PC-3 (cell line): Measurements from ENCODE around the gene IL10RB. TPM values are rescaled to one million over a fixed set of nuclear protein-coding genes. Genes with fewer than 3 reads are reported as not detected.

Source experiments
- ATAC-seq: fragments of 200-7000 bp; cut with Tn5 transposase; 2 replicates; pipeline ENCODE4 v1.9.1; 2020; ENCODE audit warnings: mild to moderate bottlenecking, moderate library complexity
- BruUV-seq: library from RNA; stranded (reverse); fragments of 400-500 nt; replicated peaks from 2 replicates; lab custom pipeline; 2021; lab: Mats Ljungman, UMichigan
- CTCF ChIA-PET: fragments of 300-600 bp; sonication (Branson Sonifier 250); formaldehyde crosslinking; loops from one replicate; lab custom pipeline; 2022; ENCODE audit warnings: antibody characterized with exemption; lab: Charles Lee
- POLR2A ChIA-PET: fragments of 300-600 bp; sonication (Branson Sonifier 250); formaldehyde crosslinking; loops from one replicate; lab custom pipeline; 2022; ENCODE audit warnings: antibody characterized with exemption; ENCODE audit not compliant: unreplicated experiment; lab: Charles Lee
- DNase-seq: peaks from one replicate; pipeline ENCODE4 v3.0.0-alpha.2; 2015
- H2AFZ ChIP-seq: fragments of 300-600 bp; sonication (generic); 2 replicates; pipeline ENCODE4 v1.6.0; 2016; ENCODE audit warnings: antibody characterized with exemption, low read length
- H3F3A ChIP-seq: fragments of 300-600 bp; sonication (generic); one replicate; pipeline ENCODE4 v1.6.0; 2017; ENCODE audit warnings: antibody characterized with exemption, low read length, control low read depth, mild to moderate bottlenecking; ENCODE audit not compliant: unreplicated experiment
- H3K27ac ChIP-seq: fragments of 300-600 bp; sonication (generic); 2 replicates; pipeline ENCODE4 v1.5.1; 2016; ENCODE audit warnings: mild to moderate bottlenecking, low read length
- H3K27me3 ChIP-seq: fragments of 300-600 bp; sonication (generic); 2 replicates; pipeline ENCODE4 v1.6.1; 2016; ENCODE audit warnings: low read length, mixed read lengths
- H3K36me3 ChIP-seq: fragments of 300-600 bp; sonication (generic); 2 replicates; pipeline ENCODE4 v1.6.1; 2016; ENCODE audit warnings: low read depth, mixed run types, low read length, mixed read lengths
- H3K4me1 ChIP-seq: fragments of 300-600 bp; sonication (generic); 2 replicates; pipeline ENCODE4 v1.5.1; 2016; ENCODE audit warnings: low read length; ENCODE audit not compliant: insufficient read depth
- H3K4me2 ChIP-seq: fragments of 300-600 bp; sonication (generic); 2 replicates; pipeline ENCODE4 v1.6.0; 2016; ENCODE audit warnings: low read length
- H3K4me3 ChIP-seq: fragments of 300-600 bp; sonication (generic); 2 replicates; pipeline ENCODE4 v1.5.1; 2016; ENCODE audit warnings: mild to moderate bottlenecking, low read length, mixed read lengths
- H3K79me2 ChIP-seq: fragments of 300-600 bp; sonication (generic); 2 replicates; pipeline ENCODE4 v1.6.1; 2017; ENCODE audit warnings: low read length, mixed read lengths
- H3K9ac ChIP-seq: fragments of 300-600 bp; sonication (generic); 2 replicates; pipeline ENCODE4 v1.6.0; 2016; ENCODE audit warnings: mild to moderate bottlenecking, low read length
- H3K9me2 ChIP-seq: fragments of 300-600 bp; sonication (generic); replicated peaks from 2 replicates; pipeline ENCODE4 v1.6.1; 2016; ENCODE audit warnings: mixed run types, low read length, mixed read lengths
- H3K9me3 ChIP-seq: fragments of 300-600 bp; sonication (generic); 2 replicates; pipeline ENCODE4 v1.6.1; 2016; ENCODE audit warnings: low read length, mixed read lengths
- H4K20me1 ChIP-seq: fragments of 300-600 bp; sonication (generic); 2 replicates; pipeline ENCODE4 v1.6.1; 2016; ENCODE audit warnings: low read length, mixed read lengths
- EZH2 ChIP-seq: fragments of 300-600 bp; sonication (generic); IDR thresholded peaks from one replicate; pipeline ENCODE4 v1.6.1; 2017; ENCODE audit warnings: antibody characterized with exemption, mild to moderate bottlenecking, low read length; ENCODE audit not compliant: unreplicated experiment
- EZH2phosphoT487 ChIP-seq: fragments of 300-600 bp; sonication (generic); IDR thresholded peaks from 2 replicates; pipeline ENCODE4 v1.6.1; 2018; ENCODE audit warnings: mild to moderate bottlenecking, antibody characterized with exemption, low read length, borderline replicate concordance
- intact Hi-C: fragments of 100-400 bp; cut with micrococcal nuclease; formaldehyde crosslinking; loops from 2 replicates; pipeline ENCODE4 v1.9.0; 2023
- total RNA-seq: library from RNA; depleted of rRNA; stranded (reverse); fragments of >200 nt; gene quantifications from 2 replicates; pipeline ENCODE4 v1.2.3, GENCODE V29; 2014
- TF ChIP-seq, protein P1 (sequence below): fragments of 300-600 bp; sonication (generic); conservative IDR thresholded peaks from 2 replicates; pipeline ENCODE4 v1.5.1; 2017; ENCODE audit warnings: antibody characterized with exemption, low read depth, mild to moderate bottlenecking, low read length

Gene IL10RB
- total RNA-seq, 1 experiment from 2014 or later: 26.8 TPM

DNA sequence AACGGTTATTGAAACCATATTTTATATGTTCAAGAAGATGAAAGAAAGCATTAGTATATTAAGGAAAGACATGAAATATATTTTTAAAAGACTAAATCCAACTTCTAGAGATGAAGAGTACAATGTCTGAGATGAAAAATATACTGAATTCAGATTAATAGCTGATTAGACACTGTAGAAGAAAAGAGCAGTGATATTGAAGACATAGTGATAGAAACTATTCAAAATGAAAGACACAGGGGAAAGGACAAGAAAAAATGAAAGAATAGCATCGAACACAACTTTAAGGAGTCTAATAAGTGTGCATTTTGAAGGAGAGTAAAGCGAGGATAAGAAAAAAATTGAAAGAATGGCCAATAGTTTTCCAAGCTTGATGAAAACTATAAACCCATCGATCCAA, 47.4 kb downstream of the IL10RB start:
- Histone ChIP-seq H3K4me1 (no peaks in the 10 kb centered on the region), H3K9me3 (no peaks in the 10 kb centered on the region), H3K9me2 (no peaks in the 10 kb centered on the region), H3K27ac (no peak overlapping the region), H4K20me1 (no peaks in the 10 kb centered on the region), H3K27me3 (peaks cover 21% of the 10 kb centered on the region), H3K79me2 (no peaks in the 10 kb centered on the region), H3K4me3 (no peak overlapping the region), H3K36me3 (no peaks in the 10 kb centered on the region), H2AFZ (no peak overlapping the region), H3F3A (no peaks in the 10 kb centered on the region), H3K9ac (no peak overlapping the region), H3K4me2 (no peak overlapping the region)
- intact Hi-C loops: no loop called here
- no peak for TF ChIP-seq EZH2
- no peak for TF ChIP-seq EZH2phosphoT487
- ATAC-seq (no peak), DNase-seq (no peak)
- CTCF ChIA-PET: interaction anchor here (0.8 kb wide), 1 partner anchor 48 kb away, joined by 3 read pairs; no protein-coding TSS in a partner anchor
- POLR2A ChIA-PET: no interaction called here
- BruUV-seq: no TSS peak

DNA sequence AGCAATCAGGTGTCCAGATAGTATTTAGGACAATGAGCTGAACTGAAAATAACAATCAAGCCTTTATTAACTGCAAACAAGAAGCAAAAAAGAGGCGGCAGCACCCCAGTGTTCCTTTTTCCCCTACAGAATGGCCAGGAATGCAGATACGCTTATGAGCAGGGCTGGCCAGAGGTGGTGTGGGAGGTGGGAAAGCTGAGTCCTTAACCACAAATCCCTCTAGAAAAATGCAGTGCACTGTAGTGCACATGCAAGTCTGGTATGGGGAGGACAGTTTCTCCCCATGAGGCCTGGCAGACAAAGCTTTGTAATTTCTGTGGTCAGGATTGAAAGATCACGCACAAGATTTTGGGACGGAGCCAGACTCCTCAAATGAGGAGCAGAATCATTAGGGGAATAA, 47.9 kb downstream of the IL10RB start:
- Histone ChIP-seq H3K4me1 (no peaks in the 10 kb centered on the region), H3K36me3 (no peaks in the 10 kb centered on the region), H3K4me2 (no peak overlapping the region), H3K27me3 (peaks cover 21% of the 10 kb centered on the region), H3K9me2 (no peaks in the 10 kb centered on the region), H3F3A (no peaks in the 10 kb centered on the region), H3K79me2 (no peaks in the 10 kb centered on the region), H4K20me1 (no peaks in the 10 kb centered on the region), H3K9ac (no peak overlapping the region), H3K27ac (no peak overlapping the region), H2AFZ (no peak overlapping the region), H3K4me3 (no peak overlapping the region), H3K9me3 (no peaks in the 10 kb centered on the region)
- DNase-seq (no peak), ATAC-seq (no peak)
- intact Hi-C loops: no loop called here
- TF ChIP-seq EZH2phosphoT487: no peak
- TF ChIP-seq EZH2: no peak
- TF ChIP-seq, protein P1, sequence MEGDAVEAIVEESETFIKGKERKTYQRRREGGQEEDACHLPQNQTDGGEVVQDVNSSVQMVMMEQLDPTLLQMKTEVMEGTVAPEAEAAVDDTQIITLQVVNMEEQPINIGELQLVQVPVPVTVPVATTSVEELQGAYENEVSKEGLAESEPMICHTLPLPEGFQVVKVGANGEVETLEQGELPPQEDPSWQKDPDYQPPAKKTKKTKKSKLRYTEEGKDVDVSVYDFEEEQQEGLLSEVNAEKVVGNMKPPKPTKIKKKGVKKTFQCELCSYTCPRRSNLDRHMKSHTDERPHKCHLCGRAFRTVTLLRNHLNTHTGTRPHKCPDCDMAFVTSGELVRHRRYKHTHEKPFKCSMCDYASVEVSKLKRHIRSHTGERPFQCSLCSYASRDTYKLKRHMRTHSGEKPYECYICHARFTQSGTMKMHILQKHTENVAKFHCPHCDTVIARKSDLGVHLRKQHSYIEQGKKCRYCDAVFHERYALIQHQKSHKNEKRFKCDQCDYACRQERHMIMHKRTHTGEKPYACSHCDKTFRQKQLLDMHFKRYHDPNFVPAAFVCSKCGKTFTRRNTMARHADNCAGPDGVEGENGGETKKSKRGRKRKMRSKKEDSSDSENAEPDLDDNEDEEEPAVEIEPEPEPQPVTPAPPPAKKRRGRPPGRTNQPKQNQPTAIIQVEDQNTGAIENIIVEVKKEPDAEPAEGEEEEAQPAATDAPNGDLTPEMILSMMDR: no peak
- no TSS peak for BruUV-seq
- ChIA-PET CTCF (interaction anchor here (0.8 kb wide), 1 partner anchor 47 kb away, joined by 3 read pairs; no protein-coding TSS in a partner anchor), POLR2A (interaction anchor here (0.5 kb wide), 1 partner anchor 114 kb away, joined by 3 read pairs; no protein-coding TSS in a partner anchor)

DNA sequence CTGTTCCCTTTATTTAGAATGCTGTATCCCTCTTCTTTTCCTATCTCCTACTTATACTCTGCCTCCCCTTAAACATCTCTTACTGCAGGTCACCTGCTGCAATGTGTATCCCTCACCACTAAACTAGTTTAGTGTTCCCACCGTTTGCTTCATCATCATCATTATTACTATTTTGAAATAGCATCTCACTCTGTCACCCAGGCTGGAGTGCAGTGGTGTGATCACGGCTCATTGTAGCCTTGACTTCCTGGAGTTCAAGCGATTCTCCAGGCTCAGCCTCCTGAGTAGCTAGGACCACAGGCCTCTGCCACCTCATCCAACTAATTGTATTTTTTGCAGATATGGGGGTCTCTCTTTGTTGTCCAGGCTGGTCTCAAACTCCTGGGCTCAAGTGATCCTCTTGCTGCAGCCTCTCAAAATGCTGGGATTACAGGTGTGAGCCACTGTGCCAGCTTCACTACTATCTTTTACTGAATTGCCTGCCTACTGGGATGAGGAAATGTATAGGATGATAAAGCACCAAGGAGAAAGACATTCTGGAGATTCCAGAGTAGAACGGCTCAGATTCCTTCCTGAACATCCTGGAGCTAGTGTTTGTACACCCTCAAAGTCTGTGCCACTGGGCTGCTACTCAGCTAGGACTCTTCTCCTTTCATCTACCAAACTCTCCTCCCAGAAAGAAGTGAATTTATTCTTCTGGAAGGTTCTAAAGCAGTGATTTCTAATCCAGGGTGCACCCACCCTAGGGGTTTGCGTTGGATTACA, 50.0 kb downstream of the IL10RB start:
- no peaks in the 10 kb centered on the region for H3F3A ChIP-seq
- no peak overlapping the region for H3K4me2 ChIP-seq
- DNase-seq (no peak), ATAC-seq (no peak)
- no peak overlapping the region for H3K9ac ChIP-seq
- no peaks in the 10 kb centered on the region for H3K36me3 ChIP-seq
- H4K20me1 ChIP-seq: no peaks in the 10 kb centered on the region
- no TSS peak for BruUV-seq
- POLR2A ChIA-PET: no interaction called here
- H3K4me1 ChIP-seq: no peaks in the 10 kb centered on the region
- no peaks in the 10 kb centered on the region for H3K9me3 ChIP-seq
- H3K4me3 ChIP-seq: no peak overlapping the region
- H3K79me2 ChIP-seq: no peaks in the 10 kb centered on the region
- no peak overlapping the region for H3K27ac ChIP-seq
- H3K27me3 ChIP-seq: peaks cover 21% of the 10 kb centered on the region
- H3K9me2 ChIP-seq: no peaks in the 10 kb centered on the region
- intact Hi-C loops: no loop called here
- TF ChIP-seq EZH2phosphoT487 (no peak), EZH2 (no peak)
- TF ChIP-seq, protein P1: no peak
- CTCF ChIA-PET: no interaction called here
- no peak overlapping the region for H2AFZ ChIP-seq
